ENCODE data around the gene DSCAM. TPM values are rescaled to one million over a fixed set of nuclear protein-coding genes. Genes with fewer than 3 reads are reported as not detected.

The DSCAM gene
- total RNA-seq, 1 experiment from 2014 or later: 0.13 TPM

DNA sequence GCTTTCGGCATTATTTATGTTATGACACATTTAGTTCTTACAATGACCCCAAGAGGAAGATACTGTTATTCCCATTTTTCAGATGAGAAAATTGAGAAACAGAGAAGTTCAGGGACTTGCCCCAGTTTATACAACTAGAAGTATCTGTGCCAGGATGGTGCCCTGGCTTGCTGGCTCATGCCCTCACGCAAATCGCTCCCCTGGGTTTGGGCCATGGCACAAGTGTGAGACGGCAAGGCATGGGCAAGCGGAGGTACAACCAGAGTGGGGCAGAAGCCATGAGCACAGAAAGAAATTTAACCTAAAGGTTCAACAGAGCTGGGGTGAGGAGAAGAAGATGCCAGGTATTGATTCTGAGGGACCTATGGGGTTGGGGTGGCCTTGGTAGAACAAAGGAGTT is 469.8 kb downstream of the DSCAM start (continued):
- TF ChIP-seq, protein P1, sequence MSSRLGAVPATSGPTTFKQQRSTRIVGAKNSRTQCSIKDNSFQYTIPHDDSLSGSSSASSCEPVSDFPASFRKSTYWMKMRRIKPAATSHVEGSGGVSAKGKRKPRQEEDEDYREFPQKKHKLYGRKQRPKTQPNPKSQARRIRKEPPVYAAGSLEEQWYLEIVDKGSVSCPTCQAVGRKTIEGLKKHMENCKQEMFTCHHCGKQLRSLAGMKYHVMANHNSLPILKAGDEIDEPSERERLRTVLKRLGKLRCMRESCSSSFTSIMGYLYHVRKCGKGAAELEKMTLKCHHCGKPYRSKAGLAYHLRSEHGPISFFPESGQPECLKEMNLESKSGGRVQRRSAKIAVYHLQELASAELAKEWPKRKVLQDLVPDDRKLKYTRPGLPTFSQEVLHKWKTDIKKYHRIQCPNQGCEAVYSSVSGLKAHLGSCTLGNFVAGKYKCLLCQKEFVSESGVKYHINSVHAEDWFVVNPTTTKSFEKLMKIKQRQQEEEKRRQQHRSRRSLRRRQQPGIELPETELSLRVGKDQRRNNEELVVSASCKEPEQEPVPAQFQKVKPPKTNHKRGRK (CRISPR knock-in tag; IDR thresholded peaks at IDR 0.05; ENCODE audit: borderline replicate concordance): no peak
- TF ChIP-seq MXD4 (CRISPR knock-in tag; IDR thresholded peaks at IDR 0.05; ENCODE audit: borderline replicate concordance): no peak
- TF ChIP-seq ZNF671 (CRISPR knock-in tag; IDR thresholded peaks at IDR 0.05): no peak
- TF ChIP-seq ZNF423 (CRISPR knock-in tag; IDR thresholded peaks at IDR 0.05): no peak
- no peak for TF ChIP-seq SMAD3 (CRISPR knock-in tag; IDR thresholded peaks at IDR 0.05; ENCODE audit: borderline replicate concordance)

DNA sequence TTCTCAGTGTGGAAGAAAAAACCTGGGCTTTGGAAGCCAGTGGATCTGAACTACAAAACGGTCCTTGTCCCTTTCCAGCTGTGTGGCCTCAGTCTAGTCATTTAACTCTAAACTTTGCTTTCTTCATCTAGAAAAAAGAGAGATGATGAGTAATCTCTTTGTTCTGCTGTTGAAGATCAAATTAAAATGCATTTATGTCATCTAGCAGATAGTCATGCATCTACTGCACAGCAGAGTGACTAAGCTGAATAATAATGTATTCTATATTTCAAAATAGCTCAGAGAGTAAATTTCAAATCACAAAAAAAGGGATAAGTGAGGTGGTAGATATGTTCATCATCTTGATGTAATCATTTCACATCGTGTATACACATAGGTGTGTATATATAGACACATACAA is 473.2 kb downstream of the DSCAM start:
- ChIA-PET CTCF (no interaction called here), POLR2A (no interaction called here)
- Mint-ChIP-seq H3K27me3 (ENCODE audit: low read depth) (no peaks in the 10 kb centered on the region; the same call in 1 of the 2 replicates), H3K27ac (no peak overlapping the region), H3K9me3 (peaks cover 14% of the 10 kb centered on the region), H3K36me3 (no peaks in the 10 kb centered on the region), H3K4me3 (no peak overlapping the region), H3K4me1 (no peaks in the 10 kb centered on the region)
- no peak for ATAC-seq
- DNase-seq (ENCODE audit: low spot score): no peak
- TF ChIP-seq, protein P2, sequence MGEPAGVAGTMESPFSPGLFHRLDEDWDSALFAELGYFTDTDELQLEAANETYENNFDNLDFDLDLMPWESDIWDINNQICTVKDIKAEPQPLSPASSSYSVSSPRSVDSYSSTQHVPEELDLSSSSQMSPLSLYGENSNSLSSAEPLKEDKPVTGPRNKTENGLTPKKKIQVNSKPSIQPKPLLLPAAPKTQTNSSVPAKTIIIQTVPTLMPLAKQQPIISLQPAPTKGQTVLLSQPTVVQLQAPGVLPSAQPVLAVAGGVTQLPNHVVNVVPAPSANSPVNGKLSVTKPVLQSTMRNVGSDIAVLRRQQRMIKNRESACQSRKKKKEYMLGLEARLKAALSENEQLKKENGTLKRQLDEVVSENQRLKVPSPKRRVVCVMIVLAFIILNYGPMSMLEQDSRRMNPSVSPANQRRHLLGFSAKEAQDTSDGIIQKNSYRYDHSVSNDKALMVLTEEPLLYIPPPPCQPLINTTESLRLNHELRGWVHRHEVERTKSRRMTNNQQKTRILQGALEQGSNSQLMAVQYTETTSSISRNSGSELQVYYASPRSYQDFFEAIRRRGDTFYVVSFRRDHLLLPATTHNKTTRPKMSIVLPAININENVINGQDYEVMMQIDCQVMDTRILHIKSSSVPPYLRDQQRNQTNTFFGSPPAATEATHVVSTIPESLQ (CRISPR knock-in tag; IDR thresholded peaks at IDR 0.05): no peak
- TF ChIP-seq KAT7 (CRISPR knock-in tag; IDR thresholded peaks at IDR 0.05; ENCODE audit: borderline replicate concordance): no peak
- no peak for TF ChIP-seq OVOL2 (CRISPR knock-in tag; IDR thresholded peaks at IDR 0.05; ENCODE audit: borderline replicate concordance)
- TF ChIP-seq ZNF423 (CRISPR knock-in tag; IDR thresholded peaks at IDR 0.05): no peak
- TF ChIP-seq ETV6 (CRISPR knock-in tag; IDR thresholded peaks at IDR 0.05): no peak

DNA sequence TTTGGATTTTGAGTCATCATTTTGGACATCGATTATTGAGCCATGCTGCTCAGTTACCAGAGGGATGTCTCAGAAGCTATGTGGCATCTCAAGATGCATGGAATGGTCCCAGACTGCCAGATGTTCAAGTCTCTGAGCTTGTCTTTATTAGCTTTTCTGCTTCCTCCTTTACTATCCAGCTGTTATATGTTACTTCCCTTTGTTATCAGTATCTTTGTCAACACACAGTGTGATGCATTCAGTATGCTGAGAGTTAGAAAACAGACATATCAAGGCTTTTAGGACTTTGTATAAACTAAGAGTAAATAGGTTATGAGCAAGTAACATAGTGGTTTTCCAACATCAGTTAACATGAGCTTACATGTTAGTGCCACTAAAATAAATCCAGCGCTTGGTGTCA is 474.5 kb downstream of the DSCAM start:
- peaks cover 14% of the 10 kb centered on the region for H3K9me3 Mint-ChIP-seq
- H3K27me3 Mint-ChIP-seq (ENCODE audit: low read depth): no peaks in the 10 kb centered on the region; the same call in 1 of the 2 replicates
- no peak overlapping the region for H3K4me3 Mint-ChIP-seq
- no peak for ATAC-seq
- ChIA-PET CTCF (interaction anchor here (1.0 kb wide), 1 partner anchor 13 kb away, joined by 3 read pairs; no protein-coding TSS in a partner anchor), POLR2A (no interaction called here)
- no peaks in the 10 kb centered on the region for H3K4me1 Mint-ChIP-seq
- no peaks in the 10 kb centered on the region for H3K36me3 Mint-ChIP-seq
- TF ChIP-seq, protein P3, sequence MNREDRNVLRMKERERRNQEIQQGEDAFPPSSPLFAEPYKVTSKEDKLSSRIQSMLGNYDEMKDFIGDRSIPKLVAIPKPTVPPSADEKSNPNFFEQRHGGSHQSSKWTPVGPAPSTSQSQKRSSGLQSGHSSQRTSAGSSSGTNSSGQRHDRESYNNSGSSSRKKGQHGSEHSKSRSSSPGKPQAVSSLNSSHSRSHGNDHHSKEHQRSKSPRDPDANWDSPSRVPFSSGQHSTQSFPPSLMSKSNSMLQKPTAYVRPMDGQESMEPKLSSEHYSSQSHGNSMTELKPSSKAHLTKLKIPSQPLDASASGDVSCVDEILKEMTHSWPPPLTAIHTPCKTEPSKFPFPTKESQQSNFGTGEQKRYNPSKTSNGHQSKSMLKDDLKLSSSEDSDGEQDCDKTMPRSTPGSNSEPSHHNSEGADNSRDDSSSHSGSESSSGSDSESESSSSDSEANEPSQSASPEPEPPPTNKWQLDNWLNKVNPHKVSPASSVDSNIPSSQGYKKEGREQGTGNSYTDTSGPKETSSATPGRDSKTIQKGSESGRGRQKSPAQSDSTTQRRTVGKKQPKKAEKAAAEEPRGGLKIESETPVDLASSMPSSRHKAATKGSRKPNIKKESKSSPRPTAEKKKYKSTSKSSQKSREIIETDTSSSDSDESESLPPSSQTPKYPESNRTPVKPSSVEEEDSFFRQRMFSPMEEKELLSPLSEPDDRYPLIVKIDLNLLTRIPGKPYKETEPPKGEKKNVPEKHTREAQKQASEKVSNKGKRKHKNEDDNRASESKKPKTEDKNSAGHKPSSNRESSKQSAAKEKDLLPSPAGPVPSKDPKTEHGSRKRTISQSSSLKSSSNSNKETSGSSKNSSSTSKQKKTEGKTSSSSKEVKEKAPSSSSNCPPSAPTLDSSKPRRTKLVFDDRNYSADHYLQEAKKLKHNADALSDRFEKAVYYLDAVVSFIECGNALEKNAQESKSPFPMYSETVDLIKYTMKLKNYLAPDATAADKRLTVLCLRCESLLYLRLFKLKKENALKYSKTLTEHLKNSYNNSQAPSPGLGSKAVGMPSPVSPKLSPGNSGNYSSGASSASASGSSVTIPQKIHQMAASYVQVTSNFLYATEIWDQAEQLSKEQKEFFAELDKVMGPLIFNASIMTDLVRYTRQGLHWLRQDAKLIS (CRISPR knock-in tag; IDR thresholded peaks at IDR 0.05; ENCODE audit: borderline replicate concordance): no peak
- no peak for DNase-seq (ENCODE audit: low spot score)
- no peak overlapping the region for H3K27ac Mint-ChIP-seq

DNA sequence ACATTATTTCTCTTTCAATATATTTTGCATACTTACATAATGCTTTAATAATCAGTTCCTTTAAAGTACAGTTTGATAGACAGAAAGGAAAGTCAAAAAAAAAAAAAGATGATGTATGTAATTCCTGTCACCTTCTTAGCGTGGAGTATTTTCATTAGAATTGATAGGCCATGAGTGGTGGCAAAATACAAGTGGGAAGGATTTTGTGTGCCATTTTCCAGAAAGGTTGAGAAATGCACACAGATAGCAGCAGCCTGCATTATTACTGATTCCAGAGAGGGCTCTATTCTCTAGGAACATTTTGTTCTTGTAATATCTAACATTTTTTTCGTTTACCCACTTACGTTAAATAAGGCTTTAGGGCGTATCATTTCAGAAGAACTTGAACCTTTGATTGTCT is 475.6 kb downstream of the DSCAM start:
- no peak overlapping the region for H3K4me3 Mint-ChIP-seq
- H3K36me3 Mint-ChIP-seq: no peaks in the 10 kb centered on the region
- H3K27ac Mint-ChIP-seq: no peak overlapping the region
- TF ChIP-seq, protein P4, sequence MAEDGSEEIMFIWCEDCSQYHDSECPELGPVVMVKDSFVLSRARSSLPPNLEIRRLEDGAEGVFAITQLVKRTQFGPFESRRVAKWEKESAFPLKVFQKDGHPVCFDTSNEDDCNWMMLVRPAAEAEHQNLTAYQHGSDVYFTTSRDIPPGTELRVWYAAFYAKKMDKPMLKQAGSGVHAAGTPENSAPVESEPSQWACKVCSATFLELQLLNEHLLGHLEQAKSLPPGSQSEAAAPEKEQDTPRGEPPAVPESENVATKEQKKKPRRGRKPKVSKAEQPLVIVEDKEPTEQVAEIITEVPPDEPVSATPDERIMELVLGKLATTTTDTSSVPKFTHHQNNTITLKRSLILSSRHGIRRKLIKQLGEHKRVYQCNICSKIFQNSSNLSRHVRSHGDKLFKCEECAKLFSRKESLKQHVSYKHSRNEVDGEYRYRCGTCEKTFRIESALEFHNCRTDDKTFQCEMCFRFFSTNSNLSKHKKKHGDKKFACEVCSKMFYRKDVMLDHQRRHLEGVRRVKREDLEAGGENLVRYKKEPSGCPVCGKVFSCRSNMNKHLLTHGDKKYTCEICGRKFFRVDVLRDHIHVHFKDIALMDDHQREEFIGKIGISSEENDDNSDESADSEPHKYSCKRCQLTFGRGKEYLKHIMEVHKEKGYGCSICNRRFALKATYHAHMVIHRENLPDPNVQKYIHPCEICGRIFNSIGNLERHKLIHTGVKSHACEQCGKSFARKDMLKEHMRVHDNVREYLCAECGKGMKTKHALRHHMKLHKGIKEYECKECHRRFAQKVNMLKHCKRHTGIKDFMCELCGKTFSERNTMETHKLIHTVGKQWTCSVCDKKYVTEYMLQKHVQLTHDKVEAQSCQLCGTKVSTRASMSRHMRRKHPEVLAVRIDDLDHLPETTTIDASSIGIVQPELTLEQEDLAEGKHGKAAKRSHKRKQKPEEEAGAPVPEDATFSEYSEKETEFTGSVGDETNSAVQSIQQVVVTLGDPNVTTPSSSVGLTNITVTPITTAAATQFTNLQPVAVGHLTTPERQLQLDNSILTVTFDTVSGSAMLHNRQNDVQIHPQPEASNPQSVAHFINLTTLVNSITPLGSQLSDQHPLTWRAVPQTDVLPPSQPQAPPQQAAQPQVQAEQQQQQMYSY (CRISPR knock-in tag; IDR thresholded peaks at IDR 0.05): no peak
- TF ChIP-seq, protein P5, sequence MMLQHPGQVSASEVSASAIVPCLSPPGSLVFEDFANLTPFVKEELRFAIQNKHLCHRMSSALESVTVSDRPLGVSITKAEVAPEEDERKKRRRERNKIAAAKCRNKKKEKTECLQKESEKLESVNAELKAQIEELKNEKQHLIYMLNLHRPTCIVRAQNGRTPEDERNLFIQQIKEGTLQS (CRISPR knock-in tag; conservative IDR thresholded peaks at IDR 0.05): no peak
- TF ChIP-seq, protein P6, sequence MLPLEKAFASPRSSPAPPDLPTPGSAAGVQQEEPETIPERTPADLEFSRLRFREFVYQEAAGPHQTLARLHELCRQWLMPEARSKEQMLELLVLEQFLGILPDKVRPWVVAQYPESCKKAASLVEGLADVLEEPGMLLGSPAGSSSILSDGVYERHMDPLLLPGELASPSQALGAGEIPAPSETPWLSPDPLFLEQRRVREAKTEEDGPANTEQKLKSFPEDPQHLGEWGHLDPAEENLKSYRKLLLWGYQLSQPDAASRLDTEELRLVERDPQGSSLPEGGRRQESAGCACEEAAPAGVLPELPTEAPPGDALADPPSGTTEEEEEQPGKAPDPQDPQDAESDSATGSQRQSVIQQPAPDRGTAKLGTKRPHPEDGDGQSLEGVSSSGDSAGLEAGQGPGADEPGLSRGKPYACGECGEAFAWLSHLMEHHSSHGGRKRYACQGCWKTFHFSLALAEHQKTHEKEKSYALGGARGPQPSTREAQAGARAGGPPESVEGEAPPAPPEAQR (CRISPR knock-in tag; IDR thresholded peaks at IDR 0.05): no peak
- no peak for TF ChIP-seq JUN (CRISPR knock-in tag; IDR thresholded peaks at IDR 0.05)
- ChIA-PET POLR2A (no interaction called here), CTCF (no interaction called here)
- no peaks in the 10 kb centered on the region; the same call in 1 of the 2 replicates for H3K27me3 Mint-ChIP-seq (ENCODE audit: low read depth)
- no peak for ATAC-seq
- peaks cover 14% of the 10 kb centered on the region for H3K9me3 Mint-ChIP-seq
- no peaks in the 10 kb centered on the region for H3K4me1 Mint-ChIP-seq
- no peak for DNase-seq (ENCODE audit: low spot score)
